Measurements from ENCODE around the gene EDN1. TPM values are rescaled to one million over a fixed set of nuclear protein-coding genes. Genes with fewer than 3 reads are reported as not detected.

The EDN1 gene
- total and polyA plus RNA-seq, 12 donors, result 0.36 to 7.8 (median 3.4) TPM

GRCh38 chr6:12327391-12327790, 37.2 kb downstream of the EDN1 start:
- 74 to 91% methylated on average over 2 of the region's 2 CpGs for WGBS, 2 donors
- intact Hi-C loops (cut with DNase I), result no loop called here
- ATAC-seq (no peak), DNase-seq (no peak)
- no peak overlapping the region for H3K4me3 ChIP-seq
- peaks cover 0 to 14% (median 10%) of the 10 kb centered on the region in 9 donors for H3K4me1 ChIP-seq
- no peak for TF ChIP-seq CTCF (IDR thresholded peaks at IDR 0.05)
- H3K27me3 ChIP-seq, result no peaks in the 10 kb centered on the region
- H3K27ac ChIP-seq, result no peak overlapping the region
- no peaks in the 10 kb centered on the region for H3K9me3 ChIP-seq
- no peaks in the 10 kb centered on the region for H3K36me3 ChIP-seq

- intact Hi-C loops (cut with DNase I), result no loop called here
- DNase-seq, result no peak
- no peak for TF ChIP-seq CTCF (IDR thresholded peaks at IDR 0.05)
- no peaks in the 10 kb centered on the region for H3K27me3 ChIP-seq
- 64 to 65% methylated on average over 4 of the region's 4 CpGs for WGBS, 2 donors
- no peak overlapping the region for H3K27ac ChIP-seq
- no peaks in the 10 kb centered on the region for H3K36me3 ChIP-seq
- H3K9me3 ChIP-seq, result no peaks in the 10 kb centered on the region
- H3K4me3 ChIP-seq, result no peak overlapping the region
- peaks cover 0 to 17% (median 12%) of the 10 kb centered on the region in 9 donors for H3K4me1 ChIP-seq
- ATAC-seq, result no peak
Observed at GRCh38 chr6:12327988-12328387, 37.8 kb downstream of the EDN1 start.

GRCh38 chr6:12328701-12329100, 38.5 kb downstream of the EDN1 start:
- no peak for TF ChIP-seq CTCF (IDR thresholded peaks at IDR 0.05)
- ATAC-seq, result no peak
- H3K4me3 ChIP-seq, result no peak overlapping the region
- intact Hi-C loops (cut with DNase I), result no loop called here
- no peaks in the 10 kb centered on the region for H3K27me3 ChIP-seq
- no peak overlapping the region for H3K27ac ChIP-seq
- peaks cover 0 to 17% (median 12%) of the 10 kb centered on the region in 9 donors for H3K4me1 ChIP-seq
- no peaks in the 10 kb centered on the region for H3K36me3 ChIP-seq
- WGBS, 2 donors, result 76 to 97% methylated on average over 3 of the region's 3 CpGs
- H3K9me3 ChIP-seq, result no peaks in the 10 kb centered on the region
- no peak for DNase-seq

- DNase-seq, result no peak
- 56 to 68% methylated on average over 2 of the region's 2 CpGs for WGBS, 2 donors
Observed at GRCh38 chr6:12331474-12331873, 41.3 kb downstream of the EDN1 start.

More at GRCh38 chr6:12331474-12331873, 41.3 kb downstream of the EDN1 start:
- ATAC-seq, result peak in 3 of 8 donors; percentile 14 to 55 (median 53)
- H3K9me3 ChIP-seq, result no peaks in the 10 kb centered on the region
- TF ChIP-seq CTCF (IDR thresholded peaks at IDR 0.05), result no peak
- intact Hi-C loops (cut with DNase I), result no loop called here
- no peak overlapping the region for H3K27ac ChIP-seq
- no peaks in the 10 kb centered on the region for H3K27me3 ChIP-seq
- H3K4me3 ChIP-seq, result no peak overlapping the region
- peaks cover 0 to 17% (median 12%) of the 10 kb centered on the region in 9 donors for H3K4me1 ChIP-seq
- no peaks in the 10 kb centered on the region for H3K36me3 ChIP-seq
